CD4-positive, alpha-beta T cell (primary cell): ENCODE measurements around the gene HTR1D. TPM values are rescaled to one million over a fixed set of nuclear protein-coding genes. Genes with fewer than 3 reads are reported as not detected.
"Not testable (repeated sequence)": the region's sequence is repeated elsewhere in the genome, so short reads cannot be mapped to it uniquely, and the experiment has no call there.

Experiments used
- ATAC-seq: fragments of 200-7000 bp; cut with Tn5 transposase; one replicate; pipeline ENCODE4 v1.10.0; 2022; ENCODE audit warnings: mild to moderate bottlenecking; ENCODE audit not compliant: poor library complexity
- CTCF ChIA-PET: fragments of 350-600 bp; sonication (Branson Sonifier 250); formaldehyde crosslinking; loops from one replicate; lab custom pipeline; 2021; ENCODE audit warnings: antibody characterized with exemption, inconsistent platforms; lab: Charles Lee
- POLR2A ChIA-PET: fragments of 350-600 bp; sonication (Branson Sonifier 250); formaldehyde crosslinking; loops from one replicate; lab custom pipeline; 2021; ENCODE audit warnings: antibody characterized with exemption, inconsistent platforms; lab: Charles Lee
- DNase-seq, 14 experiments: peaks; one replicate each; pipeline ENCODE4 v3.0.0-alpha.2; 2013 to 2020; ENCODE audit warnings: mixed read lengths in 2 of 14
- H3K27ac ChIP-seq, 2 donors: one replicate each; pipeline versions ENCODE4 v1.5.1 to v1.7.0; 2013; ENCODE audit warnings: low read length in 2 of 2, low read depth in 1 of 2, mild to moderate bottlenecking in 1 of 2
- H3K27me3 ChIP-seq, 2 experiments: 1 replicate in 1 of 2; 2 replicates in 1 of 2; pipeline versions ENCODE4 v1.6.1 to v1.7.0; 2013; ENCODE audit warnings: low read length in 2 of 2, control low read depth in 1 of 2, mild to moderate bottlenecking in 1 of 2, moderate library complexity in 1 of 2; ENCODE audit not compliant: insufficient read depth in 2 of 2, control insufficient read depth in 1 of 2
- H3K36me3 ChIP-seq: one replicate; pipeline ENCODE4 v1.6.1; 2013; ENCODE audit warnings: low read length, control low read depth; ENCODE audit not compliant: insufficient read depth
- H3K4me1 ChIP-seq: one replicate; pipeline ENCODE4 v1.6.1; 2013; ENCODE audit warnings: low read length, control low read depth; ENCODE audit not compliant: insufficient read depth
- H3K4me3 ChIP-seq: one replicate; pipeline ENCODE4 v1.5.1; 2013; ENCODE audit warnings: mild to moderate bottlenecking, low read length, moderate library complexity
- H3K9me3 ChIP-seq, 2 experiments: 1 replicate in 1 of 2; 2 replicates in 1 of 2; pipeline versions ENCODE4 v1.6.1 to v1.7.0; 2013; ENCODE audit warnings: low read length in 2 of 2, mild to moderate bottlenecking in 2 of 2, control low read depth in 1 of 2, moderate library complexity in 1 of 2; ENCODE audit not compliant: control insufficient read depth in 1 of 2, insufficient read depth in 1 of 2
- H3K27ac Mint-ChIP-seq: one replicate; pipeline ENCODE4 v1.8.0; 2020; ENCODE audit warnings: mixed read lengths
- H3K27me3 Mint-ChIP-seq: one replicate; pipeline ENCODE4 v1.8.0; 2021; ENCODE audit warnings: mixed read lengths
- H3K36me3 Mint-ChIP-seq: one replicate; pipeline ENCODE4 v1.8.0; 2021; ENCODE audit warnings: low read depth, mixed read lengths
- H3K4me1 Mint-ChIP-seq: one replicate; pipeline ENCODE4 v1.8.0; 2021; ENCODE audit warnings: low read depth, mixed read lengths
- H3K4me3 Mint-ChIP-seq: one replicate; pipeline ENCODE4 v1.8.0; 2020; ENCODE audit warnings: mild to moderate bottlenecking, mixed read lengths
- H3K9me3 Mint-ChIP-seq: one replicate; pipeline ENCODE4 v1.8.0; 2020; ENCODE audit warnings: mixed read lengths
- CTCF ChIP-seq: fragments of 200-600 bp; IDR thresholded peaks from one replicate; pipeline ENCODE4 v1.8.0; 2022; ENCODE audit warnings: antibody characterized with exemption, mild to moderate bottlenecking
- intact Hi-C, 2 experiments: fragments of 100-400 bp; cut with DNase I in 1 of 2; cut with micrococcal nuclease in 1 of 2; formaldehyde crosslinking; loops; one replicate each; pipeline versions ENCODE4 v1.15.1 to v1.9.0; 2023 to 2025; cut with DNase I, micrococcal nuclease
- total RNA-seq, 174 experiments: library from RNA in 2 of 174; stranded (reverse) in 2 of 174; gene quantifications; one replicate each; pipeline ENCODE4 v1.2.3 and lab custom pipeline; 2021 to 2026

HTR1D gene
- total RNA-seq, 2 experiments from 2014 or later = not detected

GRCh38 chr1:23210351-23210785, 6.9 kb downstream of the HTR1D start:
- ATAC-seq = no peak
- Histone ChIP-seq H3K4me1 (peaks cover 3% of the 10 kb centered on the region), H3K27ac (no peak overlapping the region), H3K36me3 (no peaks in the 10 kb centered on the region), H3K27me3 (peaks cover 18 to 32% of the 10 kb centered on the region in 2 experiments), H3K9me3 (no peaks in the 10 kb centered on the region), H3K4me3 (no peak overlapping the region)
- H3K36me3 Mint-ChIP-seq = no peaks in the 10 kb centered on the region
- no peak overlapping the region for H3K4me3 Mint-ChIP-seq
- intact Hi-C loops = no loop called here
- ChIA-PET CTCF (no interaction called here), POLR2A (no interaction called here)
- peaks cover 49% of the 10 kb centered on the region for H3K27me3 Mint-ChIP-seq
- DNase-seq = no peak
- TF ChIP-seq CTCF = no peak
- no peaks in the 10 kb centered on the region for H3K4me1 Mint-ChIP-seq
- no peaks in the 10 kb centered on the region for H3K9me3 Mint-ChIP-seq
- H3K27ac Mint-ChIP-seq = no peak overlapping the region

- H3K27me3 Mint-ChIP-seq = peaks cover 44% of the 10 kb centered on the region
- H3K27ac ChIP-seq = no peak overlapping the region
- H3K4me1 ChIP-seq = peaks cover 3% of the 10 kb centered on the region
- DNase-seq (peak in 1 of 14 experiments; percentile 27), ATAC-seq (no peak)
- no peaks in the 10 kb centered on the region for H3K36me3 ChIP-seq
- H3K36me3 Mint-ChIP-seq = no peaks in the 10 kb centered on the region
- POLR2A ChIA-PET = no interaction called here
- no peaks in the 10 kb centered on the region for H3K4me1 Mint-ChIP-seq
- H3K27me3 ChIP-seq = peaks cover 14 to 26% of the 10 kb centered on the region in 2 experiments
- no peaks in the 10 kb centered on the region for H3K9me3 ChIP-seq
- H3K4me3 ChIP-seq = no peak overlapping the region
- CTCF ChIA-PET = no interaction called here
- no peak overlapping the region for H3K4me3 Mint-ChIP-seq
- TF ChIP-seq CTCF = no peak
- H3K27ac Mint-ChIP-seq = no peak overlapping the region
- no peaks in the 10 kb centered on the region for H3K9me3 Mint-ChIP-seq
- intact Hi-C loops = no loop called here
These were observed 7.5 kb downstream of the HTR1D start for GRCh38 chr1:23209770-23210169.

DNA sequence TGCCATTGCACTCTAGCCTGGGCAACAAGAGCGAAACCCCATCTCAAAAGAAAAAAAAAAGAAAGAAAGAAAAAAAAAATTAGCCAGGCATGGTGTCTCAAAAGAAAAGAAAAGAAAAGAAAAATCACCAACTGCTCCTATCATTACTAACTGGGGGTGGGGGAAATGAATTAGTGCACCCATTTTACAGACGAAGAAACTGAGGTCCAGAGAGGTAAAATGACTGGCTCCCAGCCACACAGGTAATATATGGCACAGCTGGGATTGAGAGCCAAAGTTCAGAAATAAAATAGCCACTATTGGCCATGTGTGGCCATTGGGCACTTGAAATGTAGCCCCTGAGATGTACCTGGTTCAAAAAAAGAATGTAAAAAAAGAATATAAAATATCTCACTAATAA, 8.8 kb downstream of the HTR1D start:
- Mint-ChIP-seq H3K27me3 (peaks cover 34% of the 10 kb centered on the region), H3K4me3 (no peak overlapping the region), H3K27ac (no peak overlapping the region), H3K9me3 (no peaks in the 10 kb centered on the region), H3K36me3 (no peaks in the 10 kb centered on the region), H3K4me1 (no peaks in the 10 kb centered on the region)
- POLR2A ChIA-PET = no interaction called here
- intact Hi-C loops = no loop called here
- TF ChIP-seq CTCF = no peak
- CTCF ChIA-PET = no interaction called here
- H3K36me3 ChIP-seq = no peaks in the 10 kb centered on the region
- H3K27ac ChIP-seq = no peak overlapping the region
- ATAC-seq (no peak), DNase-seq (no peak)
- no peak overlapping the region for H3K4me3 ChIP-seq
- peaks cover 6 to 14% of the 10 kb centered on the region in 2 experiments for H3K27me3 ChIP-seq
- peaks cover 3% of the 10 kb centered on the region for H3K4me1 ChIP-seq
- H3K9me3 ChIP-seq = no peaks in the 10 kb centered on the region

GRCh38 chr1:23207733-23208132, 9.6 kb downstream of the HTR1D start:
- H3K27ac ChIP-seq, H3K9me3 Mint-ChIP-seq, H3K4me3 ChIP-seq, H3K4me1 Mint-ChIP-seq, H3K9me3 ChIP-seq, intact Hi-C loops, H3K4me3 Mint-ChIP-seq, CTCF ChIA-PET, H3K27me3 ChIP-seq, POLR2A ChIA-PET, H3K36me3 ChIP-seq, H3K36me3 Mint-ChIP-seq, H3K27ac Mint-ChIP-seq, ATAC-seq, H3K4me1 ChIP-seq, DNase-seq: not testable (repeated sequence)
- peaks cover 27% of the 10 kb centered on the region for H3K27me3 Mint-ChIP-seq
